Adrenal gland (tissue), 5 donors: Measurements from ENCODE around the gene PDGFB.

Source experiments
- POLR2A ChIP-seq, 2 donors: fragments of 450-650 bp; IDR thresholded peaks; one replicate each; pipeline ENCODE4 v1.6.1; 2017; ENCODE audit warnings: antibody characterized with exemption in 2 of 2, mild to moderate bottlenecking in 2 of 2, moderate library complexity in 1 of 2
- TF ChIP-seq, protein P1 (sequence below), 6 experiments: fragments of 450-650 bp in 4 of 6; fragments of 200-600 bp in 2 of 6; sonication (generic) in 1 of 6; IDR thresholded peaks; 1 replicate in 5 of 6; 2 replicates in 1 of 6; pipeline versions ENCODE4 v1.5.1 to v1.8.0; 2016 to 2021; ENCODE audit warnings: antibody characterized with exemption in 6 of 6, mild to moderate bottlenecking in 2 of 6, moderate library complexity in 1 of 6
- donor health status: DM: no; HTN: no; CAD: no.

- TF ChIP-seq, protein P1, sequence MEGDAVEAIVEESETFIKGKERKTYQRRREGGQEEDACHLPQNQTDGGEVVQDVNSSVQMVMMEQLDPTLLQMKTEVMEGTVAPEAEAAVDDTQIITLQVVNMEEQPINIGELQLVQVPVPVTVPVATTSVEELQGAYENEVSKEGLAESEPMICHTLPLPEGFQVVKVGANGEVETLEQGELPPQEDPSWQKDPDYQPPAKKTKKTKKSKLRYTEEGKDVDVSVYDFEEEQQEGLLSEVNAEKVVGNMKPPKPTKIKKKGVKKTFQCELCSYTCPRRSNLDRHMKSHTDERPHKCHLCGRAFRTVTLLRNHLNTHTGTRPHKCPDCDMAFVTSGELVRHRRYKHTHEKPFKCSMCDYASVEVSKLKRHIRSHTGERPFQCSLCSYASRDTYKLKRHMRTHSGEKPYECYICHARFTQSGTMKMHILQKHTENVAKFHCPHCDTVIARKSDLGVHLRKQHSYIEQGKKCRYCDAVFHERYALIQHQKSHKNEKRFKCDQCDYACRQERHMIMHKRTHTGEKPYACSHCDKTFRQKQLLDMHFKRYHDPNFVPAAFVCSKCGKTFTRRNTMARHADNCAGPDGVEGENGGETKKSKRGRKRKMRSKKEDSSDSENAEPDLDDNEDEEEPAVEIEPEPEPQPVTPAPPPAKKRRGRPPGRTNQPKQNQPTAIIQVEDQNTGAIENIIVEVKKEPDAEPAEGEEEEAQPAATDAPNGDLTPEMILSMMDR (IDR thresholded peaks at IDR 0.05), result no peak
- no peak for TF ChIP-seq POLR2A (IDR thresholded peaks at IDR 0.05)
Observed at GRCh38 chr22:39252461-39253434, 8.0 kb upstream of the PDGFB start.
